Esophagus squamous epithelium (tissue), 5 donors: ENCODE data around the gene NAGLU. TPM values are rescaled to one million over a fixed set of nuclear protein-coding genes. Genes with fewer than 3 reads are reported as not detected.

Experiments used
- DNase-seq: peaks from one replicate; lab custom pipeline; 2025; lab: John Stamatoyannopoulos, UW
- H3K27ac ChIP-seq, 4 donors: fragments of 200-600 bp; sonication (generic); one replicate each; pipeline ENCODE4 v1.5.1; 2016 to 2019; ENCODE audit warnings: mild to moderate bottlenecking in 1 of 4
- H3K27me3 ChIP-seq, 4 donors: fragments of 200-600 bp; sonication (generic); 1 replicate in 3 of 4; 2 replicates in 1 of 4; pipeline versions ENCODE4 v1.5.1 to v1.6.0; 2017 to 2021; ENCODE audit warnings: antibody characterized with exemption in 1 of 4
- H3K36me3 ChIP-seq, 3 donors: fragments of 200-600 bp; sonication (generic); one replicate each; pipeline ENCODE4 v1.5.1; 2016 to 2019
- H3K4me1 ChIP-seq, 3 donors: fragments of 200-600 bp; sonication (generic); one replicate each; pipeline ENCODE4 v1.5.1; 2017 to 2019
- H3K4me3 ChIP-seq, 4 donors: fragments of 200-600 bp; sonication (generic); 1 replicate in 3 of 4; 2 replicates in 1 of 4; pipeline ENCODE4 v1.5.1; 2016 to 2019; ENCODE audit warnings: mild to moderate bottlenecking in 2 of 4, moderate library complexity in 1 of 4
- H3K9me3 ChIP-seq, 3 donors: fragments of 200-600 bp; sonication (generic); one replicate each; pipeline ENCODE4 v1.5.1; 2016 to 2019
- POLR2A ChIP-seq, 4 donors: fragments of 450-650 bp; IDR thresholded peaks; one replicate each; pipeline ENCODE4 v1.6.1; 2017; ENCODE audit warnings: antibody characterized with exemption in 4 of 4, mild to moderate bottlenecking in 4 of 4, moderate library complexity in 3 of 4
- WGBS, 2 donors: methylation state at CpG; one replicate each; pipeline ENCODE4 v1.1.5; 2018; 5-methylcytosine and 5-hydroxymethylcytosine counted together
- intact Hi-C: fragments of 100-400 bp; cut with DNase I; formaldehyde crosslinking; loops from one replicate; pipeline ENCODE4 v1.15.0; 2022
- small RNA-seq, 4 donors: library from RNA; depleted of rRNA; stranded (forward); fragments of <200 nt; gene quantifications; one replicate each; pipeline ENCODE3, GENCODE V24; 2016
- total RNA-seq, 4 donors: library from RNA; depleted of rRNA; stranded (reverse); fragments of >200 nt; gene quantifications; one replicate each; pipeline ENCODE4 v1.1.0, GENCODE V29; 2016
- TF ChIP-seq, protein P1 (sequence below), 6 experiments: fragments of 450-650 bp in 4 of 6; fragments of 200-600 bp in 2 of 6; sonication (generic) in 2 of 6; IDR thresholded peaks; one replicate each; pipeline ENCODE4 v1.5.1; 2016 to 2019; ENCODE audit warnings: antibody characterized with exemption in 6 of 6, mild to moderate bottlenecking in 4 of 6, moderate library complexity in 4 of 6
- donor health status: DM: yes; HTN: yes; CAD: no.

NAGLU gene
- total RNA-seq, 4 donors from 2014 or later, result 19.2 to 39.0 (median 26.5) TPM

DNA sequence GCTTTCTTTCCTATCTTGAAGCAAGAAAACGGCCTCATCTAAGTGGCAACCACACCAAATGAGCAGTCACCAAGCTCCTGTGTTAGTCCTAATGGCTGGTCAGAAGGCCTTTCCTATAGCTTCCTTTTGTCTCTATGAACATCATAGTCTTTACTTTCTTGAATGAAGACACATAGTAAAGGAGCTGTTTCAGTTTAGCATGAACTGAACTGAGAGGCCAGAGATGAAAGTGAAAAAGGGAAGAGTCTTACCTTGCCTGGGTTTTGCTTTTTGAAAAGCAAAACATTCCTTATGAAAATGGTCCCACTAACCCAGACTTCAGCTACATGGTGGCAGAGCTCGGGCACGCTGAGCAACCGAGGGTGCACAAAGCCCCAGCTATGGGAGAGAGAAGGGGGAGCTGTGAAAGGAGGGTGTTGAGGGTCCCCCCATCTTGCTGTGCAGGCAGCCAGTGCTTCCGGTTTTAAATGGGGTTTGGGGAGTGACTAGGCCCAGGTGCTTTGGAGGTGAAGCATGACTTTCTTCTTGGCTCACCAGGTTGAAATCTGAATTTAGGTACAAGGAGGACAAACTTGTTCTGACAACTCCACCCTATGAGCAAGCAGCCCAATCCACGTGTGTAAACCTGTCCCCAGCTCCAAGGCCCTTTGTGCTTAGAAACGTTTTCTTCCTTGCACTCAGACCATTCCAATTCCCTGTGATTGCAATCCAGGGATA, 50.6 kb downstream of the NAGLU start:
- no peak overlapping the region for H3K4me3 ChIP-seq
- H3K27me3 ChIP-seq, result no peaks in the 10 kb centered on the region
- intact Hi-C loops, result no loop called here
- peaks cover 24 to 98% (median 48%) of the 10 kb centered on the region in 3 donors for H3K36me3 ChIP-seq
- peaks cover 29 to 58% (median 43%) of the 10 kb centered on the region in 3 donors for H3K4me1 ChIP-seq
- no peaks in the 10 kb centered on the region for H3K9me3 ChIP-seq
- no peak for DNase-seq
- H3K27ac ChIP-seq, result peak overlapping the region; percentile 75 to 88 (median 84)
- WGBS, 2 donors, result 35 to 42% methylated on average over 7 of the region's 7 CpGs
- no peak for TF ChIP-seq POLR2A (IDR thresholded peaks at IDR 0.05)
- TF ChIP-seq, protein P1, sequence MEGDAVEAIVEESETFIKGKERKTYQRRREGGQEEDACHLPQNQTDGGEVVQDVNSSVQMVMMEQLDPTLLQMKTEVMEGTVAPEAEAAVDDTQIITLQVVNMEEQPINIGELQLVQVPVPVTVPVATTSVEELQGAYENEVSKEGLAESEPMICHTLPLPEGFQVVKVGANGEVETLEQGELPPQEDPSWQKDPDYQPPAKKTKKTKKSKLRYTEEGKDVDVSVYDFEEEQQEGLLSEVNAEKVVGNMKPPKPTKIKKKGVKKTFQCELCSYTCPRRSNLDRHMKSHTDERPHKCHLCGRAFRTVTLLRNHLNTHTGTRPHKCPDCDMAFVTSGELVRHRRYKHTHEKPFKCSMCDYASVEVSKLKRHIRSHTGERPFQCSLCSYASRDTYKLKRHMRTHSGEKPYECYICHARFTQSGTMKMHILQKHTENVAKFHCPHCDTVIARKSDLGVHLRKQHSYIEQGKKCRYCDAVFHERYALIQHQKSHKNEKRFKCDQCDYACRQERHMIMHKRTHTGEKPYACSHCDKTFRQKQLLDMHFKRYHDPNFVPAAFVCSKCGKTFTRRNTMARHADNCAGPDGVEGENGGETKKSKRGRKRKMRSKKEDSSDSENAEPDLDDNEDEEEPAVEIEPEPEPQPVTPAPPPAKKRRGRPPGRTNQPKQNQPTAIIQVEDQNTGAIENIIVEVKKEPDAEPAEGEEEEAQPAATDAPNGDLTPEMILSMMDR (IDR thresholded peaks at IDR 0.05), result no peak

DNA sequence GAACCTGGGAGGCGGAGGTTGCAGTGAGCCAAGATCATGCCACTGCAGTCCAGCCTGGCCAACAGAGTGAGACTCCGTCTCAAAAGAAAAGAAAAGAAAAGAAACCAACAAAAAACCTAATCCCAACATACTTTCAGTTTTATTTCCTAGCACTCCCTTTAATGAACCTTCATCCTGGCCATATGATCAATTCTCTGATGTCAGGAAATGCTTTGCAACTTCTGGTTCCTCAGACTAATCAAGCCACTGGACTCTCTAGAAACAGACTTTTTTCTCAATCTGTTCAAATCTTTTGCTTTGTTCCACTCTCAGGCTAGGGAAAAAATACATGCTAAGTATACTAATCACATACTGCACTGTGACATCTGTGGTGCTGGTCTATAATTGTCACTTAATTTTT, 54.8 kb downstream of the NAGLU start:
- intact Hi-C loops, result no loop called here
- TF ChIP-seq POLR2A (IDR thresholded peaks at IDR 0.05), result no peak
- TF ChIP-seq, protein P1 (IDR thresholded peaks at IDR 0.05), result no peak
- peaks cover 10 to 87% (median 34%) of the 10 kb centered on the region in 3 donors for H3K36me3 ChIP-seq
- H3K27me3 ChIP-seq, result no peaks in the 10 kb centered on the region
- H3K4me3 ChIP-seq, result no peak overlapping the region
- H3K27ac ChIP-seq, result no peak overlapping the region
- whole genome bisulfite sequencing, 2 donors, result 74 to 78% methylated on average over 2 of the region's 2 CpGs
- H3K9me3 ChIP-seq, result no peaks in the 10 kb centered on the region
- peaks cover 19 to 35% (median 28%) of the 10 kb centered on the region in 3 donors for H3K4me1 ChIP-seq
- no peak for DNase-seq

DNA sequence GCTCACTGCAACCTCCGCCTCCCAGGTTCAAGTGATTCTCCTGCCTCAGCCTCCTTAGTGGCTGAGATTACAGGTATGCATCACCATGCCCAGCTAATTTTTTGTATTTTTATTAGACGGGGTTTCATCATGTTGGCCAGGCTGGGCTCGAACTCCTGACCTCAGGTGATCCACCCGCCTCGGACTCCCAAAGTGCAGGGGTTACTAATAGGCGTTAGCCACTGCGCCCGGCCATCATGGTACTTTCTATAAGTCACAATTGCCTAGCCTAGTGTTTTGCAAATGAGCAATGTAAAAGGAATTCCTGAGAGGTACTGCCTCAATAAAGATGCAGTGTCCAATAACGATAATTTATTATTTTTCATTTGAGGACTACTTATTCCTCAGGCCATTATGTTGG, 55.4 kb downstream of the NAGLU start:
- intact Hi-C loops, result no loop called here
- no peak for DNase-seq
- H3K4me1 ChIP-seq, result peaks cover 14 to 31% (median 22%) of the 10 kb centered on the region in 3 donors

More for the DNA sequence above, 55.4 kb downstream of the NAGLU start:
- no peak for TF ChIP-seq POLR2A (IDR thresholded peaks at IDR 0.05)
- TF ChIP-seq, protein P1 (IDR thresholded peaks at IDR 0.05), result no peak
- Histone ChIP-seq H3K27ac (no peak overlapping the region), H3K4me3 (no peak overlapping the region), H3K27me3 (no peaks in the 10 kb centered on the region), H3K36me3 (peaks cover 10 to 83% (median 35%) of the 10 kb centered on the region in 3 donors), H3K9me3 (no peaks in the 10 kb centered on the region)
- WGBS, 2 donors, result 83 to 85% methylated on average over 9 of the region's 9 CpGs

Small RNA genes within 50 kb of the gene (small RNA-seq; reads per million reads assigned to genes)
- 0 to 0.30 (median 0.04) reads per million in 4 donors for gene MIR548AT

Other genes with a start within 250 kb of the NAGLU start
- gene STAT5A, start 247.7 kb upstream of the NAGLU start, total RNA-seq, result 10 to 100 TPM in 3 of 4 donors, 1 to 10 TPM in 1; 7.3 to 34.3 (median 14.0) TPM
- 100 to 1,000 TPM; 137 to 229 (median 176) TPM for gene STAT3, start 147.8 kb upstream of the NAGLU start, total RNA-seq
- 100 to 1,000 TPM in 2 of 4 donors, 10 to 100 TPM in 2; 67.8 to 210 (median 113) TPM for gene CAVIN1, start 113.0 kb upstream of the NAGLU start, total RNA-seq
- 10 to 100 TPM; 35.9 to 62.7 (median 47.5) TPM for gene ATP6V0A1, start 77.4 kb upstream of the NAGLU start, total RNA-seq
- gene HSD17B1, start 16.7 kb downstream of the NAGLU start, total RNA-seq, result 10 to 100 TPM in 1 of 4 donors, 1 to 10 TPM in 3; 3.0 to 11.8 (median 6.6) TPM
- 10 to 100 TPM; 34.1 to 52.2 (median 46.5) TPM for gene COASY, start 25.9 kb downstream of the NAGLU start, total RNA-seq
- 10 to 100 TPM; 34.0 to 47.9 (median 39.9) TPM for gene MLX, start 30.9 kb downstream of the NAGLU start, total RNA-seq
- 1 to 10 TPM in 3 of 4 donors, under 1 TPM in 1; 0.61 to 4.8 (median 2.8) TPM for gene PSMC3IP, start 41.5 kb downstream of the NAGLU start, total RNA-seq
- 10 to 100 TPM; 35.7 to 59.6 (median 53.0) TPM for gene RETREG3, start 73.1 kb downstream of the NAGLU start, total RNA-seq
- gene TUBG1, start 73.4 kb downstream of the NAGLU start, total RNA-seq, result 10 to 100 TPM; 22.3 to 61.9 (median 46.5) TPM
- 10 to 100 TPM in 1 of 4 donors, 1 to 10 TPM in 3; 7.1 to 14.5 (median 8.8) TPM for gene TUBG2, start 123.0 kb downstream of the NAGLU start, total RNA-seq
- gene PLEKHH3, start 140.8 kb downstream of the NAGLU start, total RNA-seq, result 10 to 100 TPM; 41.0 to 55.8 (median 55.1) TPM
- gene CCR10, start 145.6 kb downstream of the NAGLU start, total RNA-seq, result under 1 TPM in 1 of 4 donors, not detected in 3; 0.76 TPM
- under 1 TPM; 0.15 to 0.88 (median 0.43) TPM for gene CNTNAP1, start 146.3 kb downstream of the NAGLU start, total RNA-seq
- gene EZH1, start 208.8 kb downstream of the NAGLU start, total RNA-seq, result 10 to 100 TPM; 13.4 to 49.2 (median 22.0) TPM
- gene RAMP2, start 225.0 kb downstream of the NAGLU start, total RNA-seq, result 10 to 100 TPM in 2 of 4 donors, 1 to 10 TPM in 1, not detected in 1; 4.7 to 23.3 (median 11.8) TPM
- 10 to 100 TPM; 78.6 to 93.6 (median 83.0) TPM for gene VPS25, start 237.2 kb downstream of the NAGLU start, total RNA-seq
- 10 to 100 TPM in 1 of 4 donors, 1 to 10 TPM in 1, under 1 TPM in 2; 0.40 to 14.7 (median 3.9) TPM for gene WNK4, start 244.4 kb downstream of the NAGLU start, total RNA-seq